Measurements from ENCODE around the gene WDR4. TPM values are rescaled to one million over a fixed set of nuclear protein-coding genes. Genes with fewer than 3 reads are reported as not detected.

WDR4 gene
- total RNA-seq, 1 experiment from 2014 or later = 55.3 TPM

DNA sequence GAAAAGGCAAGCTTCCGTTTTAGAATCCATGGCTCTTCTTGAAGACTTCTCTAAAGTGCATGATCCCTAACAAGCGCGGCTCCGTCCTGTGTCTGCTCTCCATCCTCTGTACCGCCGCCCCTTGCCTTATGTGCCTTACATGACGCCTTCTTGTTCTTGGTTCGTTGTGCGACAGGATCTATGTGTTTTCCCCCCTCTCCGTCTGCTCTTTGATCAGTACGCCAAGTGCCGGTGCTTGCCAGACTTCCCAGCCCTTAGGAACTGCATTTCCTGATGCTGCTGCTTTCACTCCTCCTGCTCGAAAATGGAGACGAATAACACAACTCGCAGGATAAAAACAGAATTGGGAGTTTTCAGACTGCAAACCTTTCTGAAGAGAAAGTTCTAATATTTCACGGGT, 26.9 kb upstream of the WDR4 start:
- intact Hi-C loops (cut with micrococcal nuclease; ENCODE audit: unreplicated experiment) = no loop called here
- H3K4me1 ChIP-seq (ENCODE audit: insufficient read depth, low read length, poor library complexity, severe bottlenecking) = no peaks in the 10 kb centered on the region
- ChIA-PET CTCF (no interaction called here), POLR2A (ENCODE audit: low non-redundant PET) (no interaction called here)
- no peak overlapping the region for H3K4me3 ChIP-seq (ENCODE audit: low read depth, low read length, poor library complexity, severe bottlenecking)
- H3K36me3 ChIP-seq (ENCODE audit: insufficient read depth, low read length, poor library complexity, severe bottlenecking) = peaks cover 53% of the 10 kb centered on the region
- no peaks in the 10 kb centered on the region for H3K9me3 ChIP-seq (ENCODE audit: low read depth, low read length, poor library complexity, severe bottlenecking)
- no TSS peak for BruUV-seq (replicated peaks)
- no peak for DNase-seq (ENCODE audit: low spot score)
- no peaks in the 10 kb centered on the region for H3K27me3 ChIP-seq (replicated peaks; ENCODE audit: insufficient read depth, low read depth, low read length, poor library complexity)
- no peak for TF ChIP-seq EZH2 (IDR thresholded peaks at IDR 0.05; ENCODE audit: borderline replicate concordance, low read depth, low read length, poor library complexity, severe bottlenecking)
- TF ChIP-seq, protein P1, sequence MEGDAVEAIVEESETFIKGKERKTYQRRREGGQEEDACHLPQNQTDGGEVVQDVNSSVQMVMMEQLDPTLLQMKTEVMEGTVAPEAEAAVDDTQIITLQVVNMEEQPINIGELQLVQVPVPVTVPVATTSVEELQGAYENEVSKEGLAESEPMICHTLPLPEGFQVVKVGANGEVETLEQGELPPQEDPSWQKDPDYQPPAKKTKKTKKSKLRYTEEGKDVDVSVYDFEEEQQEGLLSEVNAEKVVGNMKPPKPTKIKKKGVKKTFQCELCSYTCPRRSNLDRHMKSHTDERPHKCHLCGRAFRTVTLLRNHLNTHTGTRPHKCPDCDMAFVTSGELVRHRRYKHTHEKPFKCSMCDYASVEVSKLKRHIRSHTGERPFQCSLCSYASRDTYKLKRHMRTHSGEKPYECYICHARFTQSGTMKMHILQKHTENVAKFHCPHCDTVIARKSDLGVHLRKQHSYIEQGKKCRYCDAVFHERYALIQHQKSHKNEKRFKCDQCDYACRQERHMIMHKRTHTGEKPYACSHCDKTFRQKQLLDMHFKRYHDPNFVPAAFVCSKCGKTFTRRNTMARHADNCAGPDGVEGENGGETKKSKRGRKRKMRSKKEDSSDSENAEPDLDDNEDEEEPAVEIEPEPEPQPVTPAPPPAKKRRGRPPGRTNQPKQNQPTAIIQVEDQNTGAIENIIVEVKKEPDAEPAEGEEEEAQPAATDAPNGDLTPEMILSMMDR (conservative IDR thresholded peaks at IDR 0.05; ENCODE audit: low read depth, low read length) = no peak
- H3K27ac ChIP-seq (ENCODE audit: low read depth, low read length, poor library complexity, severe bottlenecking) = no peak overlapping the region

DNA sequence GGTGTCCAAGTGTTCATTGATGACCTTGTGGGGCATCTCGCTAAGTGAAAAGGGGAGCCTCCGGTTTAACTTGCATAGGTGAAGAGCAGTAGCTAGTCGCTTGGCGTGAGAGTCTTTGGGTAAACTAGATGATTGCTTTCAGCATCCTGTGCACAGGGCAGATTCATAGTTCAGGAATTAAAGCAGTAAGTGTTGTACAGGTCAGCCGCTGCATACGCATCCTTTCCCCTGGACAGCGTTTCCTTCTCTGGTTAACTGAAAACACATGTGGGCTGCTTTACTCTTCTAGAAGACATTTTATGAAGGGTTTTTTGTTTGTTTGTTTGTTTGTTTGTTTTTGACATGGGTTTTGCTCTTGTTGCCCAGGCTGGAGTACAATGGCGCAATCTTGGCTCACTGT, 25.9 kb upstream of the WDR4 start:
- Histone ChIP-seq H3K9me3 (ENCODE audit: low read depth, low read length, poor library complexity, severe bottlenecking) (no peaks in the 10 kb centered on the region), H3K27ac (ENCODE audit: low read depth, low read length, poor library complexity, severe bottlenecking) (no peak overlapping the region), H3K4me1 (ENCODE audit: insufficient read depth, low read length, poor library complexity, severe bottlenecking) (no peaks in the 10 kb centered on the region), H3K4me3 (ENCODE audit: low read depth, low read length, poor library complexity, severe bottlenecking) (no peak overlapping the region), H3K36me3 (ENCODE audit: insufficient read depth, low read length, poor library complexity, severe bottlenecking) (peaks cover 49% of the 10 kb centered on the region), H3K27me3 (replicated peaks; ENCODE audit: insufficient read depth, low read depth, low read length, poor library complexity) (no peaks in the 10 kb centered on the region)
- no TSS peak for BruUV-seq (replicated peaks)
- TF ChIP-seq EZH2 (IDR thresholded peaks at IDR 0.05; ENCODE audit: borderline replicate concordance, low read depth, low read length, poor library complexity, severe bottlenecking) = no peak
- TF ChIP-seq, protein P1 (conservative IDR thresholded peaks at IDR 0.05; ENCODE audit: low read depth, low read length) = no peak
- intact Hi-C loops (cut with micrococcal nuclease; ENCODE audit: unreplicated experiment) = no loop called here
- CTCF ChIA-PET = no interaction called here
- DNase-seq (ENCODE audit: low spot score) = no peak
- POLR2A ChIA-PET (ENCODE audit: low non-redundant PET) = no interaction called here

DNA sequence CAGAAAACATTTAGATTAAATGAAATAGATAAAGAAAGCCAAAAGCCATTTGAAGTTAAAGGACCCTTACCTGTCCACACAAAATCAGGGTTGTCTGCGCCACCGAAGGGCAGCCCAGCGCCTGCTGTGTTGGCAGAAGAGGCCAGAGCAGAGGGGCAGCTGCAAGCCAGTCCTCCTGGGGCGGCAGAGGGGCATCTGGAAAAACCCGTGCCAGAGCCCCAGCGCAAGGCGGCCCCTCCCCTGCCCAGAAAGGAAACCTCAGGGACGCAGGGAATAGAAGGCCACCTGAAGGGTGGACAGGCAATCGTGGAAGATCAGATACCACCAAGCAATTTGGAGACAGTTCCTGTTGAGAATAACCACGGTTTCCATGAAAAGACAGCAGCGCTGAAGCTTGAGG, 24.5 kb upstream of the WDR4 start:
- Histone ChIP-seq H3K36me3 (ENCODE audit: insufficient read depth, low read length, poor library complexity, severe bottlenecking) (peaks cover 44% of the 10 kb centered on the region), H3K4me1 (ENCODE audit: insufficient read depth, low read length, poor library complexity, severe bottlenecking) (no peaks in the 10 kb centered on the region), H3K27me3 (replicated peaks; ENCODE audit: insufficient read depth, low read depth, low read length, poor library complexity) (no peaks in the 10 kb centered on the region), H3K4me3 (ENCODE audit: low read depth, low read length, poor library complexity, severe bottlenecking) (no peak overlapping the region), H3K27ac (ENCODE audit: low read depth, low read length, poor library complexity, severe bottlenecking) (no peak overlapping the region), H3K9me3 (ENCODE audit: low read depth, low read length, poor library complexity, severe bottlenecking) (no peaks in the 10 kb centered on the region)
- intact Hi-C loops (cut with micrococcal nuclease; ENCODE audit: unreplicated experiment) = no loop called here
- no peak for DNase-seq (ENCODE audit: low spot score)
- ChIA-PET POLR2A (ENCODE audit: low non-redundant PET) (no interaction called here), CTCF (no interaction called here)
- TSS peak; percentile 23 for BruUV-seq (replicated peaks)
- TF ChIP-seq EZH2 (IDR thresholded peaks at IDR 0.05; ENCODE audit: borderline replicate concordance, low read depth, low read length, poor library complexity, severe bottlenecking) = no peak
- TF ChIP-seq, protein P1 (conservative IDR thresholded peaks at IDR 0.05; ENCODE audit: low read depth, low read length) = no peak
